ENCODE results near the gene CST5.

DNA sequence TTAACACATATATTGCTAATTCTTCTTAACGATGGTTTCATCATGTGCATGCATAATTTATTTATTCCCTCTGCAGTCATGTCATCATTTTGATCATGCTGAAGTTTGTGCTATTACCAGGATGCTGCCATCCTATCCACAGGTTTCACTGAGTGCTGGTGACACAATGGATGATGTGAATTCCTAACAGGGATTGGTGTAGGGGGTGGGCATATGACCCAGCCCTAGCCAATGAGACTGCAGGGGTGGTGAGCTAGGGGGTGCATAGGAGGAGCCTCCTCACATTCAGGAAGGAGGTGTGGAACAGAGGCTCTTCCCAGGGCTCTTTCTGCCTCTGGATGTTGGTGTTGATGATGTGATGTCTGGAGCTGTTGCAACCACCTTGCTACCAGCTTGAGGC is 7.5 kb downstream of the CST5 start:
- TF ChIP-seq, protein P1, sequence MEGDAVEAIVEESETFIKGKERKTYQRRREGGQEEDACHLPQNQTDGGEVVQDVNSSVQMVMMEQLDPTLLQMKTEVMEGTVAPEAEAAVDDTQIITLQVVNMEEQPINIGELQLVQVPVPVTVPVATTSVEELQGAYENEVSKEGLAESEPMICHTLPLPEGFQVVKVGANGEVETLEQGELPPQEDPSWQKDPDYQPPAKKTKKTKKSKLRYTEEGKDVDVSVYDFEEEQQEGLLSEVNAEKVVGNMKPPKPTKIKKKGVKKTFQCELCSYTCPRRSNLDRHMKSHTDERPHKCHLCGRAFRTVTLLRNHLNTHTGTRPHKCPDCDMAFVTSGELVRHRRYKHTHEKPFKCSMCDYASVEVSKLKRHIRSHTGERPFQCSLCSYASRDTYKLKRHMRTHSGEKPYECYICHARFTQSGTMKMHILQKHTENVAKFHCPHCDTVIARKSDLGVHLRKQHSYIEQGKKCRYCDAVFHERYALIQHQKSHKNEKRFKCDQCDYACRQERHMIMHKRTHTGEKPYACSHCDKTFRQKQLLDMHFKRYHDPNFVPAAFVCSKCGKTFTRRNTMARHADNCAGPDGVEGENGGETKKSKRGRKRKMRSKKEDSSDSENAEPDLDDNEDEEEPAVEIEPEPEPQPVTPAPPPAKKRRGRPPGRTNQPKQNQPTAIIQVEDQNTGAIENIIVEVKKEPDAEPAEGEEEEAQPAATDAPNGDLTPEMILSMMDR (IDR thresholded peaks at IDR 0.05), result no peak
- TF ChIP-seq ZFX (IDR thresholded peaks at IDR 0.05; ENCODE audit: borderline replicate concordance), result no peak

Data from 22Rv1 (cell line).